AG20443 (cell line): ENCODE results near the gene PABPN1.
"Not testable (repeated sequence)": the region's sequence is repeated elsewhere in the genome, so short reads cannot be mapped to it uniquely, and the experiment has no call there.

Source experiments
- DNase-seq: peaks from one replicate; pipeline ENCODE4 v3.0.0; 2012; ENCODE audit warnings: low spot score, mixed read lengths

Gene PABPN1

DNA sequence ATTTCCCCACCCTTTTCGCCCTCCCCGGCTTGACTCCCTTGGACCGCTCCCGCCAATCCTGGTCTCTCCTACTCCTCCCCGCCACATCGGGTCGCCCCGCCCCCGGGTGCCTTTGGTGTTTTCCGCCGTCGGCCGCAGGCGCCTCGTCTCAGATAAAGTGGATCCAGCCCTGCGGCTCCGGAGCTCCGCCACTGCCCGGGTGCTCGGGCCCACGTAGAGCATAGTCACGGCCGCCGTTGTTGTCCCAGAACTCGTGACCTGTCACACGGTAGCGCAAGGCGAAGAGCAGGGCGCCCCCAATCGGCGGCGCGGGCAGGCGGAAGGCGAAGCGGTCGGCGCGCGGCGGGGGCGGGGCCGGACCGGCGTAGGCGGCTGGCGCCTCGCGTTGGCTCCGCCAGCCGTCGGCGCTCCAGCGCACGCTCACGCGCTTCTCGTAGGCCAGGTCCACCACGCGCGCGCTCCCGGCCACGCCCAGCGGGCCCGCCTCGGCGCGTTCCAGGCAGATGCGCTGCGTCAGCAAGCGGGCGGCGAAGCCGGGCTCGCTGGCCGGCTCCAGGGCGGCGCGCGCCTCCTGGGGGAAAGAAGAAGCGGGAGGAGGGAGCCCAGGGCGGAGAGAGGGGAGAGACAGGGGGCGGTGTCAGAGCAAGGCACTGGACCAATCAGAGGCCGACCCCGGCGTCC is 19.8 kb upstream of the PABPN1 start:
- DNase-seq = peak; percentile 98

DNA sequence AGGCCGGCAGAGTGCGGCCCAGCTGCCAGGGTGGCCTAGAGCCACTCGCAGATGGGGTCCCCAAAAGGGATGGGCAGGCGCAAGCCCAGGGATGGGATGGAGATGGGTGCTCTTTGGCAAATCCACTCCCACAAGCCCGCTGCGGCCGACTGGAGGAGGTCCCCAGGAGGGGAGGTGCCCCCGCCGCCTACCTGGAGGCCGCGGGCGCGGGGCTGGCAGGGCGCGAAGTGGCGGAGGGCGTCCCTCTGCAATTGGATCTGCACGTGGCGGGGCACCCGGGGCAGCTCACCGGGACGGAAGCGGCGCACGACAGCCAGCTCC is 19.3 kb upstream of the PABPN1 start:
- no peak for DNase-seq

DNA sequence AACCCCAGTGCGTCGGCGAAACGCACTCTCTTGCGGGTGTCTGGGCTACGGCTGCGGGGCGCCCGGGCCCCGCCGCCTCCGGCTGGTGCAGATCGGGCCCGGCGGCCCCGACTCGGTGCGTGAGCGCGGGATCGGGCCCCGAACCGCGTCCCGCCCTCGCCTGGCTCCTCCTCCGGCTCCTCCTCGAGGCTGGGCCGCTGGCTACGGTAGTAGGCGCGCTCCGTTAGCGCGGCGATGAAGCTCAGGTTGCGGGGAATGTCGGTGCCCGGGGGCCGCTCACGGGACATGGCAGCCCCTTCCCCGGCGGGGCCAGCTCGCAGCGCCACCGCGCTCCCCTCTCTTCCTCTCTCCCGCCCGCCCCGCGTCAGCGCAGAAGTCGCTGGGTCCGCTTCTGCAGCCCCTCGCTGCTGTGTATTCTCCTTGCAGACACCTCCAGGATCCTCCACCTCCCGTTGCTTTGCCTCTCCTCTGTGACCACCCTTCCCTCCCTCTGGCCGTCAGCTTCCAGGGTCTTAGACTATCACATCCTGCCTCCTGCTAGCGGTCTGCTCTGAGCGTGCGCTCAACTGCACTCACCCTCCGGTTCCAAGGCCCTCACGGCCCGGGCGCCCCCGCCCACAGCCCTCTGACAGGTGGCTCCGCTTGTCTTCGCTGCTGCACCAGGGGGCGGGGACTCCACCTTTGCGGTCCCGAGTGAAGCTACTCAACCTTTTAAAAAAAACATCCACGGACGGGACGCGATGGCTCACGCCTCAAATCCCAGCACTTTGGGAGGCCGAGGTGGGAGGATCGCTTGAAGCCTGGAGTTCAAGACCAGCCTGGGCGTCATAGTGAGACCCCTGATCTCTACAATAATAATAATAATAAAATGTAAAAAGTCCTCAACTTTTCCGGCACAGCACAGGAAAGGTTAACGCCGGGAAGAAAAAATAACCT is 18.7 kb upstream of the PABPN1 start, which contains the start of gene PPP1R3E:
TSS of gene PPP1R3E (minus strand) at position 570 of the 936 bp plus-strand sequence. CDS start at position 287, 283 bp downstream.
- peak; percentile 69 for DNase-seq

DNA sequence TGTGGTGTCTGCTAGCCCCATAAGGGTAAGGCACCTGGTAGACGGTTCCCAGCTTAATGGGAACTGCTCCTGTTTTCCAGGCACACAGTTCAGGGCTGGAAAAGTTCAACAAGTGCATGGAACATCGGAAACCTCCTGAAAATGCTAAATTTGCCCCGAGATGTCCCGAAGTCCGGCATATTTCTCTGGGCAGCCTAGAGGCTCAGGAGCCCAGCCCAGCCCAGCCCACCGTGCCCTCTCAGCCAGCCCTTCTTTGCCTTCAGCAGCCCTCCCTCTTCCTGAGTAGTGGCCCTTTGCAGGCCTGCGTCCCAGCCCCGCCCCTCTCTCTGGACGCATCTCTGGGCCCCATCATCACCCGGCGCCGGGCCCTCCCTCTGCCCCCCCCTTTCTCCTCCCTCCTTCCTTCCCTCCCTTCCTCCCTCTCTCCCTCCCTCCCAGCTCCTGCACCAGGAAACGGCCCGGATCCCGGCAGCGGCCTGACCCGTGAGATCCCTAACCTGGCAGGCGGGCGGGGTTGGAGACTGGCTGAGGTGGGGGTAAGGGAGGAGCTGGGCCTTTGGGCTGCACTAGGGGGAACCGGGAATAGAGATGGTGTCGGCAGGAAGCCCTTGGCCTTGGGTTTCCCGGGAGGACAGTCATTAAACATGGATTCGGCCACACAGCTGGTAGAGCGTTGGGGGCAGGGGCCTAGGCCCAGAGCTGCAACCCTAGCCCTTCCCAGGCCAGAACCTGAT is 14.7 kb upstream of the PABPN1 start, which contains the start of gene BCL2L2:
TSS of gene BCL2L2 (plus strand) at position 422 of the 734 bp plus-strand sequence. CDS start 935 bp downstream, outside the sequence.
- peak; percentile 87 for DNase-seq

DNA sequence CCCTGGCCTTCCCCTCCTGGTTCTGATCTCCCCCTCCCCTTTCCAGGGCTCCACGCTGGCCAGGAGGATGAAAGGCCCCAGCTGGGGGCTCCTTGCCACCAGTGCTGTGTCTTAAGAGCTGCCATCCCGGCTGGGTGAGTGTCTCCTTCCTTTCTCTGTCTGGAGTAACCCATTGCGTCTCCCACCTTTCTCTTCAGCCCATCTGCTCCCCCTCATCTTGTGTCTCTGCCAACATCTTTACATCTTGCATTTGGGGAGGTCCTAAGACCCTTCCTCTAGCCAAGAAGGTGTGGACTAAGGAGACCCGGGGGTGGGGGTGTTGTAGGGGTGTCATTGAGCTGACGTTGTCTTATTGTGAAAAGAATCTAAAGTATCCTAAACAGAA is 14.1 kb upstream of the PABPN1 start:
- no peak for DNase-seq

DNA sequence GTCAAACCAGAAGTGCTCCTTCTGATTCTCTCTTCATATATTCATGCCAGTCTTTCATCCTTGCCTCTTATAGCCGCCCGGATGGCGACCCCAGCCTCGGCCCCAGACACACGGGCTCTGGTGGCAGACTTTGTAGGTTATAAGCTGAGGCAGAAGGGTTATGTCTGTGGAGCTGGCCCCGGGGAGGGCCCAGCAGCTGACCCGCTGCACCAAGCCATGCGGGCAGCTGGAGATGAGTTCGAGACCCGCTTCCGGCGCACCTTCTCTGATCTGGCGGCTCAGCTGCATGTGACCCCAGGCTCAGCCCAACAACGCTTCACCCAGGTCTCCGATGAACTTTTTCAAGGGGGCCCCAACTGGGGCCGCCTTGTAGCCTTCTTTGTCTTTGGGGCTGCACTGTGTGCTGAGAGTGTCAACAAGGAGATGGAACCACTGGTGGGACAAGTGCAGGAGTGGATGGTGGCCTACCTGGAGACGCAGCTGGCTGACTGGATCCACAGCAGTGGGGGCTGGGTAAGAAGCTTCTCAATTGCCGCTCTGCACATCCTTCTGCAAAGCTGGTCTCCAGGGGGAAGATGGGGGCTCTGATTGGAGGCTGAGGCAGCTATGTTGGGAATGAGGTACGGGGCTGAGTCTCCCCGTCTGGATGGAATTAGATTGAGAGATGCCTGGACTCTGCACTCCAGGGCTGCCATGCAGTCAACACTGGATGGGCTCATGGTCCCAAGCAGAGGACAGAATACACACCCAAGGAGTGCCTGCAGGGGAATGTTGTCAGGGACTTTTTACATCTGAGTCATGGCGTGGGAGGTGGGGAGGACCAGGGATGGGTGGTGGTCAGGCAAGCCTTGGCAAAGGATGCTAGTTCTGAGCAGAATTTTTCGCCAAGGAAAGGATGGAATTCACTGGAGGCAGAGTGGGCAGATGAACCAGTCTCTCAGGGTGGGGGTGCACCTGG is 13.3 kb upstream of the PABPN1 start:
- no peak for DNase-seq

DNA sequence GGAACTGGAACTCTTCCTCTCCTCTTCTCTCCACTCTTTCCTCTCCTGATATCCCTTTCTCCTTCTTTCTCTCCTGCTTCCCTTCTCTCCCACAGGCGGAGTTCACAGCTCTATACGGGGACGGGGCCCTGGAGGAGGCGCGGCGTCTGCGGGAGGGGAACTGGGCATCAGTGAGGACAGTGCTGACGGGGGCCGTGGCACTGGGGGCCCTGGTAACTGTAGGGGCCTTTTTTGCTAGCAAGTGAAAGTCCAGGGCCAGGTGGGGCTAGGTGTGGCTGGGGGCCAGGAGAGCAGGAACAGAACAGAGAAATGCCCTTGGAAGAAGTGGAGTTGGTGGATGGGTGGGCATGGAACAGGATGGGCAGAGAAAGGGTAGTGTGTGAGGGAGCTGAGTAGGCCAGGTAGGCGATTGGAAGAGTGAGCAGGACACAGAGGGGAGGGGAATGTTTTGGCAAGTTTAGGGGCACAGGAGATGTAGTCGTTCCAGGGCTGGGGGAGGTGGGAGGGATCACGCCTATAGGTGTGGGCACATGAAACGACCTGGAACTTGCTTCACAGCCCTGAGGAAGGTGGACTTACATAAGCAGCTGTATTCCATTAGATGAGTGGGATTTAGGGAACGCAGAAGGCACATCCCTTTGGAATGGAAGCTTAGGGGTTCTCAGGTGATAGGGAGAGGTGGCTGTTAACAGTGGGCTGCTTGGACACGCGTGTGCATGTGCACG is 12.4 kb upstream of the PABPN1 start:
- DNase-seq = no peak

DNA sequence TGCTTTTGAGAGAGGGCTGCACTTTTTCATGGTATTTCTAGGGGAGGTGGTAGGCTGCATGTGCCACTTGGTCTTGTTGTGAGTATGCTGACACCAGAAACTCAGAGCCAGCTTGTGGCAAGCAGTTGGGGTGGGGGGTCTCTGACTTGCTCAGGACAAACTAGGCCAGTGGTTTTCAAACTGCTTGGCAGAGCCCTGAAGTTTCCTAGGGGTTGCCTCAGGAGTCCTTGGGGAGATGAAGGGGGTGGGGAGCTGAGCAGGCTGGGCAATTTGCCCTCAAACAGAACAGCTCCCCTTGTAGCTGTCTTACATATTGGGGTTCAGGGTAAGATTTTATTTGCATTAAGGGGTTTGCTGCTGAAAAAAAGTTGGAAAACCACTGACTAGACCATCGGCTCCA is 10.7 kb upstream of the PABPN1 start:
- no peak for DNase-seq

DNA sequence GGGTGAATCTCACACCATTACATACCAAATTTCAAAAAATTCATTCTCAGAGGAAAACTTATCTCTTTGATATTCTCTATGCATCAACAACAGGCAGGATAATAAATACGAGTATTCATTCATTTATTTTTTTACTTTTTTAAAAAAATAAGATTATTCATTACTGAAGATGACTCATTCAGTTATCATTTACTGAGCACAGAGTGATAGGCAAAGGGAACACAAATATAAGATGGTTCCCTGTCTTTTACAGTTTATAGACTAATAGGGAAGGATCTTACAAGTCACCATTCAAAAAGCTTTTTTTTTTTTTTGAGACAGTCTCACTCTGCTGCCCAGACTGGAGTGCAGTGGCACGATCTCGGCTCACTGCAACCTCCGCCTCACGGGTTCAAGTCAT is 5.0 kb upstream of the PABPN1 start:
- no peak for DNase-seq

DNA sequence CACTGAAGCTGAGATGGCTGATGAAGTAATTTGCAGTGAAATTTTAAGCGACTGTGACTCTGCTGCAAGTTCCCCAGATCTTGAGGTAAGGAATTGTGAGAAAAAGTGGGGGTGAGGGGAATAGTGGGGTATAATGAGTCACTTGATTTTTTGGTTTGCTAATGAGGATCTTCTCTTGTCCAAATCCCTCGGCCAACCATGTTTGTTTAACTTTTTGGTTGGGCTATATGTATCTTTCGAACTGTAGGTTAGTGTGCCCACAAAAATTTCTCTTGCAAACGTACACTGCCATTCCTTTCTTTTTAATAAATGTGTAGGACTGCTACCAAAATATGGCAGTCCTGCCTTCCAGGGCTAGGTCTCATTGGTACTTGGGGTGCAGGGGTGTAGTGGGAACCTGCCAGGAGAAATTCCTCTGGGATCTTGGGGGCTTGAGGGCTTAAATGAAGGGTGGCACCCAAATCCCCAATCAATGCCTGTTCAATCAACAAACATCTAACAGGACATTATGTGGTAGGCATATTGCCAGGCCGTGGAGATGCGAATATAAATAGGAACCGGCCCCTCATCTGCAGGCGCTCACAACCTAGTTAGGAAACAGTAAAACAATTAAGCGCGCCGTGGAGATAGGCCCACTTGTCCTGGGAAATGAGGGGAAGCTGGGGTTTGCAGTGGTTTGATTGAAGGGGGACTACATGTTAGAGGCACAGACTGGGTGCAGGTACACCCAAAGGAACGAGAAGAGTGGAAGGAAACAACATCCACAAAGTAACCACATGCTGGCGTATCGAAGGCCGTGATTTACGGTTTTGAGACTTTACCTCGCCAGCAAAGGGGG is 1.3 kb upstream of the PABPN1 start:
- DNase-seq = no peak

DNA sequence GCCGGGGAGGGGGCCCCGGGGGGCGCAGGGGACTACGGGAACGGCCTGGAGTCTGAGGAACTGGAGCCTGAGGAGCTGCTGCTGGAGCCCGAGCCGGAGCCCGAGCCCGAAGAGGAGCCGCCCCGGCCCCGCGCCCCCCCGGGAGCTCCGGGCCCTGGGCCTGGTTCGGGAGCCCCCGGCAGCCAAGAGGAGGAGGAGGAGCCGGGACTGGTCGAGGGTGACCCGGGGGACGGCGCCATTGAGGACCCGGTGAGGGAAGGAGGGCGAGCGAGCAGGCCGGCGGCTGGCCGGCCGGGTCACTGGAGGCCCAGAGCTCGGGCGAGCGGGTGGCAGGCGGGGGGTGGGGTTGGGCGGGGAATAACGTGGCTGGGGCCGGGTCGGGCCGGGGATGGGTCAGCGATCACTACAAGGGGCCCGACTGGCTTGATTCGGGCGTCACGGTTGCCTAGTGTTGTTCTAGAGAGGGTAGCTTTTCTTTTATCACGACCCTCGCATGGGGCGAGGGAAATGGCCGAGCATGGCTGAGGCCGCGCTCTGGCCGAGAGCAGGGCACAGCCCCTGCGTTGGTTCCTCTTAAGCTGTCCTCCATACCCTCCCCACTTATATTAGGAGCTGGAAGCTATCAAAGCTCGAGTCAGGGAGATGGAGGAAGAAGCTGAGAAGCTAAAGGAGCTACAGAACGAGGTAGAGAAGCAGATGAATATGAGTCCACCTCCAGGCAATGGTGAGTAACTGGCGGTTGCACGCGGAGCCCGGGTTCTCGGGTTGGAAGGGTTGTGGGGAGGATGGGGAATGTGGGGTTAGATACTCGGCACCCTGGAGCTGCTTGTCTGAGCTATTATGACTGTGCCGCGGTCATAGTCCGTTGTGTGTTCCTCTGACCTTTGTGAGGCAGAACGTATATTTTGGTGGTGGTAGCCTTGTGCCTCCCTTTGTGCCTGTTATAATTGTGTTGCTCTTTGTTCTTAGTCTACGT is 603 bp downstream of the PABPN1 start:
- peak; percentile 72 for DNase-seq

DNA sequence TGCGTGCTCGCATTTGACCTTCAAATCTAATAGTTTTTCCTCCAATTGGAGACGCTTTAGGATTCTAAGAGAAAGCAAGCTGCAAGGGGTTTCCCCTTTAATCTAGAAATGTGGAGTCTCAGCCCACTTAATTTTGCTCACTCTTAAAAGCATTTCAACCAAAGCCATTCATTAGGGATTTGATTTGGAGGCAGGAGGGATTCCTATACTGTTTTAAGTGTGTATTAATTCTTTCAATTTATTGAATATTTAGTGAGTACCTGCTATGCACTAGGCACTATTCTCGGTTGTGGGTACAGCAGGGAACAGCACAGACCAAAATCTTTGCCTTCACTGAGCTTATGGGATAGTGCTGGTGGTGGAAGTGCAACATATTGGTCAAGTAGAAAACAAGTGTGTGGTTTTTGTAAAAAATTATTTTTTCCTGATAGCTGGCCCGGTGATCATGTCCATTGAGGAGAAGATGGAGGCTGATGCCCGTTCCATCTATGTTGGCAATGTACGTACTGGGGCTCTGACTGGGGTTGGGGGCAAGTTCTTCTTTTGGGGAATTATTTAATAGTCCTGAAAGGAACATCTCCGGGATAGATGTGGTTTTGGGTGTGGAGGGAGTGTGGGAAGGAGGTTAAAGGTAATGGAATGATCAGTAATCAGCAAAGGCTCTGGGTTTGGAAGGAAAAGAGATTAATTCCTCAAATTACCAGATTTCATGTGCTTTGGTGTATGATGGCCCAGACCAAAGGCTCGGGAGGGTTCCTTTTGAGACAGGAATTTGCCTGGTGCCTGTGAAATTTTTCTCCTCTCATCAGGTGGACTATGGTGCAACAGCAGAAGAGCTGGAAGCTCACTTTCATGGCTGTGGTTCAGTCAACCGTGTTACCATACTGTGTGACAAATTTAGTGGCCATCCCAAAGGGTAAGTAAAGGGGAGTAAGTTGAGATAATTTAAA is 1.6 kb downstream of the PABPN1 start:
- no peak for DNase-seq

DNA sequence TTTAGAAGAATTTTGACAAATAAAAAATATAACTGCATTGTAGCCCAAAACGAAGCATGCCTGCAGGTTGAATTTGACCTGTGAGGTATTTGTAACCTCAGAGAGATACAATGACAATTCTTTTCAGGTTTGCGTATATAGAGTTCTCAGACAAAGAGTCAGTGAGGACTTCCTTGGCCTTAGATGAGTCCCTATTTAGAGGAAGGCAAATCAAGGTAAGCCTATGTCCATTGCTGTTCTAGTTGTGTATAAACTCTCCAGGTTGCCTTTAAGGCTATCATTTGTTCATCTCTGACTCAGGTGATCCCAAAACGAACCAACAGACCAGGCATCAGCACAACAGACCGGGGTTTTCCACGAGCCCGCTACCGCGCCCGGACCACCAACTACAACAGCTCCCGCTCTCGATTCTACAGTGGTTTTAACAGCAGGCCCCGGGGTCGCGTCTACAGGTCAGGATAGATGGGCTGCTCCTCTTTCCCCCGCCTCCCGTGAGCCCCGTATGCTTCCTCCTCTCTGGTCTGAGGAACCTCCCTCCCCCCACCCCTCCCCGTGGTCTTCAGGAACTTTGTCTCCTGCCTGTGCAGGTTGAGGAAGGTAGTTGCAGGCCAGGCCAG is 2.7 kb downstream of the PABPN1 start:
- no peak for DNase-seq

DNA sequence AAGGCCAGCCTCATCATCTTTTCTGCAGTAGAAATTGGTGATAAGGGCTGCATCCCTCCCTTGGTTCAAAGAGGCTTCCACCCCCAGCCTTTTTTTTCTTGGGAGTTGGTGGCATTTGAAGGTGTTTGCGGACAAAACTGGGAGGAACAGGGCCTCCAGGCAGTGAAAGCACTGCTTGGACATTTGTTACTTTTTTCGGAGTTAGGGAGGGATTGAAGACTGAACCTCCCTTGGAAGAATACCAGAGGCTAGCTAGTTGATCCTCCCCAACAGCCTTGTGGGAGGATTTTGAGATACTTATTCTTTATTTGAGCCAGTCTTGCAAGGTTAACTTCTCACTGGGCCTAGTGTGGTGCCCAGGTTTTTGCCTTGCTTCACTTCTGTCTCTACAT is 3.2 kb downstream of the PABPN1 start:
- DNase-seq = no peak

DNA sequence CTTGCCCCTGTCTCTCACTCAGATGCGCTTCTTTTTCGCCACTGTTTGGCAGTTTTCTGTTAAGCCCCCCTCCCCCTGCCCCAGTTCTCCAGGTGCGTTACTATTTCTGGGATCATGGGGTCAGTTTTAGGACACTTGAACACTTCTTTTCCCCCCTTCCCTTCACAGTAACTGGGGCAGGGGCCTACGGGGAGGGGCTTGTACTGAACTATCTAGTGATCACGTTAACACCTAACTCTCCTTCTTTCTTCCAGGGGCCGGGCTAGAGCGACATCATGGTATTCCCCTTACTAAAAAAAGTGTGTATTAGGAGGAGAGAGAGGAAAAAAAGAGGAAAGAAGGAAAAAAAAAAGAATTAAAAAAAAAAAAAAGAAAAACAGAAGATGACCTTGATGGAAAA is 3.7 kb downstream of the PABPN1 start:
- no peak for DNase-seq

DNA sequence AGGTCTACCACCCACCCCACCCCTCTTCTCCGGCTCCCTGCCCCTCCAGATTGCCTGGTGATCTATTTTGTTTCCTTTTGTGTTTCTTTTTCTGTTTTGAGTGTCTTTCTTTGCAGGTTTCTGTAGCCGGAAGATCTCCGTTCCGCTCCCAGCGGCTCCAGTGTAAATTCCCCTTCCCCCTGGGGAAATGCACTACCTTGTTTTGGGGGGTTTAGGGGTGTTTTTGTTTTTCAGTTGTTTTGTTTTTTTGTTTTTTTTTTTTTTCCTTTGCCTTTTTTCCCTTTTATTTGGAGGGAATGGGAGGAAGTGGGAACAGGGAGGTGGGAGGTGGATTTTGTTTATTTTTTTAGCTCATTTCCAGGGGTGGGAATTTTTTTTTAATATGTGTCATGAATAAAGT is 4.5 kb downstream of the PABPN1 start:
- DNase-seq = not testable (repeated sequence)
